Common myeloid progenitor, CD34-positive (primary cell): ENCODE measurements around the gene SYNJ2.

Experiments
- CTCF ChIA-PET: fragments of 350-600 bp; sonication (Branson Sonifier 250); formaldehyde crosslinking; loops from one replicate; lab custom pipeline; 2021; ENCODE audit warnings: antibody characterized with exemption; lab: Charles Lee
- POLR2A ChIA-PET: fragments of 350-600 bp; sonication (Branson Sonifier 250); formaldehyde crosslinking; loops from one replicate; lab custom pipeline; 2021; ENCODE audit warnings: antibody characterized with exemption; lab: Charles Lee
- DNase-seq, 3 donors: peaks; one replicate each; pipeline versions ENCODE4 v3.0.0 to v3.0.0-alpha.2; 2013
- H3K27ac ChIP-seq, 2 experiments: 1 replicate in 1 of 2; 2 replicates in 1 of 2; pipeline ENCODE4 v1.7.0; 2013; ENCODE audit warnings: inconsistent platforms in 2 of 2, low read length in 2 of 2, mild to moderate bottlenecking in 2 of 2, low read depth in 1 of 2, moderate library complexity in 1 of 2; ENCODE audit not compliant: severe bottlenecking in 2 of 2, insufficient read depth in 1 of 2, poor library complexity in 1 of 2
- H3K27me3 ChIP-seq, 5 experiments: replicated peaks in 2 of 5; 1 replicate in 3 of 5; 2 replicates in 2 of 5; pipeline versions ENCODE4 v1.6.1 to v1.7.0; 2013; ENCODE audit warnings: low read length in 4 of 5, mild to moderate bottlenecking in 2 of 5, moderate library complexity in 2 of 5, inconsistent platforms in 1 of 5; ENCODE audit not compliant: insufficient read depth in 5 of 5, control insufficient read depth in 4 of 5
- H3K36me3 ChIP-seq, 4 experiments: 1 replicate in 2 of 4; 2 replicates in 2 of 4; pipeline versions ENCODE4 v1.6.1 to v1.7.0; 2013; ENCODE audit warnings: low read length in 3 of 4, control low read depth in 1 of 4, mild to moderate bottlenecking in 1 of 4; ENCODE audit not compliant: control insufficient read depth in 4 of 4, insufficient read depth in 4 of 4
- H3K4me1 ChIP-seq, 4 experiments: 1 replicate in 3 of 4; 2 replicates in 1 of 4; pipeline versions ENCODE4 v1.6.1 to v1.7.1; 2013; ENCODE audit warnings: low read length in 3 of 4, mild to moderate bottlenecking in 3 of 4, control low read depth in 1 of 4, inconsistent platforms in 1 of 4, moderate library complexity in 1 of 4; ENCODE audit not compliant: control insufficient read depth in 4 of 4, insufficient read depth in 4 of 4; ENCODE audit errors: control extremely low read depth in 1 of 4
- H3K4me3 ChIP-seq, 7 experiments: 1 replicate in 4 of 7; 2 replicates in 3 of 7; pipeline versions ENCODE4 v1.5.1 to v1.7.0; 2013; ENCODE audit warnings: mild to moderate bottlenecking in 7 of 7, low read length in 6 of 7, moderate library complexity in 6 of 7, inconsistent platforms in 2 of 7, low read depth in 2 of 7, control low read depth in 1 of 7; ENCODE audit not compliant: insufficient read depth in 4 of 7, control insufficient read depth in 1 of 7; ENCODE audit errors: extremely low read depth in 1 of 7
- H3K9me3 ChIP-seq, 5 experiments: 1 replicate in 4 of 5; 2 replicates in 1 of 5; pipeline versions ENCODE4 v1.6.1 to v1.7.1; 2013; ENCODE audit warnings: low read length in 4 of 5, mild to moderate bottlenecking in 2 of 5, inconsistent platforms in 1 of 5, low read depth in 1 of 5, moderate library complexity in 1 of 5; ENCODE audit not compliant: control insufficient read depth in 4 of 5, insufficient read depth in 2 of 5; ENCODE audit errors: control extremely low read depth in 1 of 5
- WGBS: methylation state at CpG from one replicate; pipeline ENCODE4 v1.1.5; 2013; ENCODE audit not compliant: insufficient coverage; 5-methylcytosine and 5-hydroxymethylcytosine counted together

The SYNJ2 gene

GRCh38 chr6:158014505-158015187, 33.0 kb downstream of the SYNJ2 start:
- ChIA-PET POLR2A (no interaction called here), CTCF (interaction anchor here (0.8 to 4.2 kb wide), 5 partner anchors 12 to 268 kb away, joined by 3 to 22 read pairs (median 3); no protein-coding TSS in a partner anchor)
- Histone ChIP-seq H3K4me3 (no peak overlapping the region), H3K4me1 (peaks cover 2 to 22% (median 8%) of the 10 kb centered on the region in 4 experiments), H3K27ac (no peak overlapping the region), H3K36me3 (peaks cover 0 to 14% (median 9%) of the 10 kb centered on the region in 4 experiments), H3K9me3 (no peaks in the 10 kb centered on the region), H3K27me3 (no peaks in the 10 kb centered on the region)
- peak in 2 of 3 donors; percentile 32 to 45 for DNase-seq
- 98% methylated on average over 6 of the region's 6 CpGs for WGBS

GRCh38 chr6:158015188-158015506, 33.5 kb downstream of the SYNJ2 start:
- Histone ChIP-seq H3K9me3 (no peaks in the 10 kb centered on the region), H3K36me3 (peaks cover 0 to 18% (median 13%) of the 10 kb centered on the region in 4 experiments), H3K4me3 (no peak overlapping the region), H3K4me1 (peaks cover 0 to 17% (median 6%) of the 10 kb centered on the region in 4 experiments), H3K27me3 (no peaks in the 10 kb centered on the region), H3K27ac (no peak overlapping the region)
- CTCF ChIA-PET: interaction anchor here (0.9 to 4.2 kb wide), 4 partner anchors 11 to 86 kb away, joined by 3 to 22 read pairs (median 5); no protein-coding TSS in a partner anchor
- DNase-seq: no peak
- no CpG with 5 or more reads among the region's 2 CpGs for WGBS
- POLR2A ChIA-PET: no interaction called here

GRCh38 chr6:158016571-158017383, 35.1 kb downstream of the SYNJ2 start:
- 96% methylated on average over 18 of the region's 20 CpGs for WGBS
- H3K27ac ChIP-seq: no peak overlapping the region
- peaks cover 0 to 24% (median 19%) of the 10 kb centered on the region in 4 experiments for H3K36me3 ChIP-seq
- POLR2A ChIA-PET: no interaction called here
- H3K9me3 ChIP-seq: no peaks in the 10 kb centered on the region
- H3K4me1 ChIP-seq: peaks cover 0 to 15% (median 6%) of the 10 kb centered on the region in 4 experiments
- CTCF ChIA-PET: interaction anchor here (0.8 to 4.2 kb wide), 4 partner anchors 10 to 53 kb away, joined by 3 to 22 read pairs (median 5); no protein-coding TSS in a partner anchor
- DNase-seq: no peak
- no peak overlapping the region for H3K4me3 ChIP-seq
- no peaks in the 10 kb centered on the region for H3K27me3 ChIP-seq

GRCh38 chr6:158017621-158018040, 36.0 kb downstream of the SYNJ2 start:
- H3K4me3 ChIP-seq: no peak overlapping the region
- 95% methylated on average over 12 of the region's 13 CpGs for whole genome bisulfite sequencing
- ChIA-PET POLR2A (no interaction called here), CTCF (interaction anchor here (0.6 to 1.5 kb wide), 4 partner anchors 10 to 52 kb away, joined by 3 to 4 read pairs (median 4); no protein-coding TSS in a partner anchor)
- H3K9me3 ChIP-seq: no peaks in the 10 kb centered on the region
- no peaks in the 10 kb centered on the region for H3K27me3 ChIP-seq
- H3K4me1 ChIP-seq: peaks cover under 1 to 15% (median 6%) of the 10 kb centered on the region in 4 experiments
- H3K27ac ChIP-seq: no peak overlapping the region
- no peak for DNase-seq
- H3K36me3 ChIP-seq: peaks cover 0 to 25% (median 19%) of the 10 kb centered on the region in 4 experiments

- POLR2A ChIA-PET: no interaction called here
- no peaks in the 10 kb centered on the region for H3K27me3 ChIP-seq
- peaks cover 0 to 25% (median 19%) of the 10 kb centered on the region in 4 experiments for H3K36me3 ChIP-seq
- CTCF ChIA-PET: interaction anchor here (0.6 to 1.5 kb wide), 5 partner anchors 11 to 54 kb away, joined by 3 to 4 read pairs (median 3); no protein-coding TSS in a partner anchor
- no peak overlapping the region for H3K27ac ChIP-seq
- no peak for DNase-seq
- H3K9me3 ChIP-seq: no peaks in the 10 kb centered on the region
- peaks cover 2 to 15% (median 6%) of the 10 kb centered on the region in 4 experiments for H3K4me1 ChIP-seq
- WGBS: 89% methylated on average over 15 of the region's 19 CpGs
- H3K4me3 ChIP-seq: no peak overlapping the region
These were observed 36.5 kb downstream of the SYNJ2 start for GRCh38 chr6:158018041-158018771.

GRCh38 chr6:158018851-158019361, 37.2 kb downstream of the SYNJ2 start:
- 98% methylated on average over 15 of the region's 15 CpGs for WGBS
- CTCF ChIA-PET: interaction anchor here (0.9 to 1.5 kb wide), 3 partner anchors 11 to 55 kb away, joined by 3 to 4 read pairs (median 3); no protein-coding TSS in a partner anchor
- peaks cover 0 to 25% (median 19%) of the 10 kb centered on the region in 4 experiments for H3K36me3 ChIP-seq
- DNase-seq: no peak
- POLR2A ChIA-PET: no interaction called here
- peaks cover 2 to 15% (median 6%) of the 10 kb centered on the region in 4 experiments for H3K4me1 ChIP-seq
- H3K4me3 ChIP-seq: no peak overlapping the region
- H3K9me3 ChIP-seq: no peaks in the 10 kb centered on the region
- no peak overlapping the region for H3K27ac ChIP-seq
- H3K27me3 ChIP-seq: no peaks in the 10 kb centered on the region
